MM.1S (cell line): ENCODE results near the gene COPS9.

Experiments used
- EZH2 ChIP-seq: fragments of 300-600 bp; sonication (generic); optimal IDR thresholded peaks from 2 replicates; pipeline ENCODE3; 2017; ENCODE audit warnings: low read depth, mild to moderate bottlenecking, antibody characterized with exemption, low read length, mixed read lengths
- TF ChIP-seq, protein P1 (sequence below): fragments of 300-600 bp; sonication (generic); IDR thresholded peaks from 2 replicates; pipeline ENCODE4 v1.5.1; 2016; ENCODE audit warnings: antibody characterized with exemption, low read length, mixed read lengths

DNA sequence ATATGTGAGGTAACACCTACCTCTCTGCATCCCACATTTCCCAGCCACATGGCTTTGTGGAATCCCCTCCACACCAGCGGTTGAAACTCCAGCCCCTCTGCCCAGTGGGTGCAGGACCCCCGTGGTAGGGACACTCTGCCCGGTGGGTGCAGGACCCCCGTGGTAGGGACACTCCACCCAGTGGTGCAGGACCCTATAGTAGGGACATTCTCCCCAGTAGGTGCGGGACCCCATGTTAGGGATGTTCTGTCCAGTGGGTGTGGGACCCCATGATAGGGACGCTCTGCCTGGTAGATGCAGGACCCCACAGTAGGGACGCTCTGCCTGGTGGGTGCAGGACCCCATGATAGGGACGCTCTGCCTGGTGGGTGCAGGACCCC is 11.5 kb downstream of the COPS9 start:
- TF ChIP-seq, protein P1, sequence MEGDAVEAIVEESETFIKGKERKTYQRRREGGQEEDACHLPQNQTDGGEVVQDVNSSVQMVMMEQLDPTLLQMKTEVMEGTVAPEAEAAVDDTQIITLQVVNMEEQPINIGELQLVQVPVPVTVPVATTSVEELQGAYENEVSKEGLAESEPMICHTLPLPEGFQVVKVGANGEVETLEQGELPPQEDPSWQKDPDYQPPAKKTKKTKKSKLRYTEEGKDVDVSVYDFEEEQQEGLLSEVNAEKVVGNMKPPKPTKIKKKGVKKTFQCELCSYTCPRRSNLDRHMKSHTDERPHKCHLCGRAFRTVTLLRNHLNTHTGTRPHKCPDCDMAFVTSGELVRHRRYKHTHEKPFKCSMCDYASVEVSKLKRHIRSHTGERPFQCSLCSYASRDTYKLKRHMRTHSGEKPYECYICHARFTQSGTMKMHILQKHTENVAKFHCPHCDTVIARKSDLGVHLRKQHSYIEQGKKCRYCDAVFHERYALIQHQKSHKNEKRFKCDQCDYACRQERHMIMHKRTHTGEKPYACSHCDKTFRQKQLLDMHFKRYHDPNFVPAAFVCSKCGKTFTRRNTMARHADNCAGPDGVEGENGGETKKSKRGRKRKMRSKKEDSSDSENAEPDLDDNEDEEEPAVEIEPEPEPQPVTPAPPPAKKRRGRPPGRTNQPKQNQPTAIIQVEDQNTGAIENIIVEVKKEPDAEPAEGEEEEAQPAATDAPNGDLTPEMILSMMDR, result no peak
- no peak for TF ChIP-seq EZH2
